Measurements from ENCODE around the gene RACGAP1. TPM values are rescaled to one million over a fixed set of nuclear protein-coding genes. Genes with fewer than 3 reads are reported as not detected.
"Not testable (repeated sequence)": the region's sequence is repeated elsewhere in the genome, so short reads cannot be mapped to it uniquely, and the experiment has no call there.

RACGAP1 gene
- total RNA-seq, 1 donor from 2014 or later, result 5.8 TPM

DNA sequence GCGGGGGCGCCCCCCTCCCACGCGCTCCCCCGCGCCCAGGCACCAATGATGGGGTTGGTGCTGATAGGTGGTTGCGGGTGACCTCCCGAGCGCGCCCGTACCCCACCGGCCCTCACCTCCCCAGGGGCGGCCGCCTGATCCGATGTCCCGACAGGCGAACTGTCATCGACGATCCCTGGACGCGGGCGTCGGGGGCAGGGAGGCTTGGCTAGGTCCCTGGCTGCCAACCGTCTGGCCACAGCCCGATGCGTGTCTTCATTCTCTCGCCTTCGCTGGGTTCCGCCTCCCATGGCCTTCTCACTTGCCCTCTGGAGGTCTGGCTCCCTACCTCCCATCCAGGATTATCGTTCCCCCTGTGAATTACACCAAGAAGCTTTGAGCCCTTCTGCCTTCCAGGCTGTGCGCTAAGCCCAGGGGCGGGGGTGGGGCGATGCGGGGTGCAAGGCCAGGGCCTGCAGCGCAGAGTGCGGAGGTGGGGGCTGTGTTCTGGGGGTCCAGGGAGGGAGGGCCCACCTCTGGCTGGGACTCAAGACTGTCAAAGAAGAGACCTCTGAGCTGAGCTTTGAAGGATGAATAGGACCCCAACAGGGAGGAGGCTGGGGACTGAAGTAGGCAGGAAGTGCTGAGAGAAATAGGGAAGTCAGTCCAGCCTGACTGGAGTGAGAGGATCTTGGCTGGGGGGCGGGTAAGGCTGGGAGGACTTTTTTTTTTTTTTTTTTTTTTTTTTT is 7.7 kb upstream of the RACGAP1 start:
- no peak for DNase-seq (ENCODE audit: low read depth in 2 of 2)

DNA sequence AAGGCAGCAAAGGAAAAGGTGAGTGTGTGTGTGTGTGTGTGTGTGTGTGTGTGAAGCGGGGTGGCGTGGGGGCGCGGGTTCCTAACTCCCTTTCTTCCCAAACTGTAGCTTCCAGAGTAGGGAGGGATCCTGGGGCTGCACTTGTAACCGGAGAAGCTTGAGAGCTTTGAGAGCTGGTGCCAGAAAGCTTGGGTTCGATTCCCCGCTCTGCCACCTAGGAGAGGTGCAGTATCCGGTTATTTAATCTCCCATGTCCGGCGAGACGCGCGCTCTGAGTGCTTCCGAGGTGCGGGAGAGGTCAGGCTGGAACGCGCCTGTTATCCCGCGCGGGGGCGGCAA is 7.2 kb upstream of the RACGAP1 start:
- DNase-seq (ENCODE audit: low read depth in 2 of 2), result no peak

DNA sequence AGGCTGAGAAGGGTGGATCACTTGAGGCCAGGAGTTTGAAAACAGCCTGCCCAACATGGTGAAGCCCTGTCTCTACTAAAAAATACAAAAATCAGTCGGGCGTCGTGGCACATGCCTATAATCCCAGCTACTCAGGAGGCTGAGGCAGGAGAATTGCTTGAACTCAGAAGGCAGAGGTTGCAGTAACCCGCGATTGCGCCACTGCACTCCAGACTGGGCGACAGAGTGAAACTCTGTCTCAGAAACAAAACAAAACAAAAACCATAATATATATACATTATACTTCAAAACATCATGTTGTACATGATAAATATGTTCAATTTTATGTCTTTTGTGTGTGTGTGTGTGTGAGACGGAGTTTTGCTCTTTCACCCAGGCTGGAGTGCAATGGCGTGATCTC is 5.2 kb upstream of the RACGAP1 start:
- not testable (repeated sequence) for DNase-seq (ENCODE audit: low read depth in 2 of 2)

DNA sequence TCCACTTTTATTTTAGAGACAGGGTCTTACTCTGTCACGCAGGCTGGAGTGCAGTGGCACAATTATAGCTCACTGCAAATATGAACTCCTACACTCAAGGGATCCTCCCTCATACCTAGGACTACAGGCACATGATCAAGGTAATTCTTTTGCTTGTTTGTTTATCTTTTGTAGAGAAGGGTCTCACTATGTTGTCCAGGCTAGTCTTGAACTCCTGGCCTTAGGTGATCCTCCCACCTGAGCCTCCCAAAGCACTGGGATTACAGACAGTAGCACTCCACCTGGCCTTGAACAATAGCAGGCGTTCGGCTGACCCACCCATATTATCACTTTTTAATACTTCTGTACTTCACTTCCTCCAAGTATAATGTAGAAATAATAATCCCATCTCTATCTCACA is 1.4 kb upstream of the RACGAP1 start:
- no peak for DNase-seq (ENCODE audit: low read depth in 2 of 2)

DNA sequence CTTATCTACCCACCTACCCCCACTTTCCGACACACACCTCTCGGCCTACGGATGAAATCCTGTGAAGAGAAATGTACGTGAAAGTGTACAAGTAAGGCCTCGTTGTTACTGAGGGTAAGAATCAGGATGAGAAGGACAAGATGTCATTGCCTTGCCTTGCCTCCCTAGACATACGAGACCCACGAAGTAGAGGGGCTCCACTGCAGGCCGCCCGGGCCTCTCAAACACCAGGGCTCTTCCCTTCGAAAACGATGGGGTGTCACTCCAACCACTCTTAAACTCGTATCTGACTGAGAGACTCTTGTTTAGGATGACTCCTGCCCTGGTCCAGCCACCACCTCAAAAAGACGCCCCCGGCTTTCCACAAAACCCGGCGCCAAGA is 498 bp downstream of the RACGAP1 start:
- peak in 1 of 2 donors; percentile 23 for DNase-seq (ENCODE audit: low read depth in 2 of 2)

DNA sequence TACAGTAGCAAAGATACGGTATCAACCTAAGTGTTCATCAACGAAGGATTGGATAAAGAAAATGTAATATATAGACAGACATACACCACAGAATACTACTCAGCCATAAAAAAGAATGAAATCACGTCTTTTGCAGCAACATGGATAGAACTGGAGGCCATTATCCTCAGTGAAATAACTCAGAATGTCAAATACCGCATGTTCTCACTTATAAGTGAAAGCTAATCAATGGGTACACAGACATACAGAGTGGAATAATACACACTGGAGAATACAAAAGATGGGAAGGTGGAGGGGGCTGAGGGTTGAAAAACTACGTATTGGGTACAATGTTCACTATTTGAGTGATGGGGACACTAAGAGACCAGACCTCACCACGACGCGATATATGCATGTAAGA is 1.1 kb downstream of the RACGAP1 start:
- DNase-seq (ENCODE audit: low read depth in 2 of 2), result no peak

DNA sequence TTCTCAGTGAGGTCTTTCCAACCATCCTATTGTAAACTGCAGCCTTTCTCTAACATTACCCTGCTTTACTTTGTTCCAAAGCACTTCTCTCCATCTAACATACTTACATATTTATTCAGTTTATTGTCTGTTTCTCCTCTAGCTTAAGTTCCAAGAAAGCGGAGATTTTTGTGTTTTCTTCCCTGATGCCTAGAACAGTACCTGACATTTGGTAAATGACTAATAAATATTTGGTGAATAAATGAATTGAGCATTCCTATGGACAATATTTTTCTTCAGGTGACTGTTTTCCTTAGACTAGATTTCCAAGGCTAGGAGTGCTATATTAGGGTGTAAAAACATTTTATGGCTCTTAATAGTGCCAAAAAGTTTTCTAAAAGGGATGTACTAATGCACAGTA is 2.4 kb downstream of the RACGAP1 start:
- DNase-seq (ENCODE audit: low read depth in 2 of 2), result no peak

DNA sequence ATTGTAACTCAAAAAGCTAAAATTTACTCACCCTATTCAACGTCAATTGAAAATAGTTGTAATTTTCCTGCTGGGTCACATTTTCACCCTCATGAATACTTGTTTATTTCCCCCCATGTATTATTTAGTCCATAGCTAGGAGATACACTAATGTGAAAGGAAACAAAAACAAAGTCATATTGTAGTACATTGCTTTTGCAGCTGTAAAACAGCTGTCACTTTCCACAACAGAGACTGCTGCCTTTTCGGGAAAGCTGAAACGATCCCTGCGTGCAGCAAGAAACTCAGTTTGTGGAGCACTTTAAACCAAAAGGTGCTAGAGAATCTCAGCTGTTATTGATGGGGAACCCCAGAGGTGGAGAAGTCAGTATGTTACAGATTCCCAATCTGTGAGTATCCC is 4.3 kb downstream of the RACGAP1 start:
- peak in 1 of 2 donors; percentile 32 for DNase-seq (ENCODE audit: low read depth in 2 of 2)

DNA sequence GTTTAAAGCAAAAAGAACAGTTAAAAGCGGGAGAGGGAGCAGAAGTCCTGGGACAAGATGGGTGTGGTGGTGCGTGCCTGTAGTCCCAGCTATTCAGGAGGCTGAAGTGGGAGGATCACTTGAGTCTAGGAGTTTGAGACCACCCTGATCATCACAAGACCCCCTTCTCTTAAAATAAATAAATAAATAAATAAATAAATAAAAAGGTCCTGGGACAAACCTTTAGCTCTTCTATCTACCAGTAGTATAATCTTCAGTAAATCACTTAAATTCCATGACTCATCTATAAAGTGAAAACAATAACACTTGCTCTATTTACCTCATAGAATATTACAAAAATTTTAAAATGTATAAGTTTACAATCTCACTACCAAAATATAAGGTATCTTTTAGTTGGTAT is 5.8 kb downstream of the RACGAP1 start:
- no peak for DNase-seq (ENCODE audit: low read depth in 2 of 2)

DNA sequence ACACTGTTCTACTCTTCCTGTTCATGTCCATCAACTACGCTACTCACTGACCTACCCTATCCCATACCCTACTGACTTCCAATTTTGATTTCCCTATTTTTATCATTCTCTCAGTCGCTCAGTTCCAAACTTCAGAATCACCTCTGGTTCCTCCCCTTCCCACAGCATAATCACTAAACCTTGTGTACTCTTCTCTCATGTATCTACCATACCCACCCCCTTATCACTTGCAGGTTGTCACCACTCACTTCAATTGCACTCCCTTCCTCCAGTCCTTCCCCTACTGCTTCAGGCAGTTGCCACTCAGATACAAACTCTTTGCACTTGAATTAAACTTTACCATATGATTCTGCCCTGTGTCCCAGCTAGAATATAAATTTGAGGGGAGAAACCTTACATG is 6.3 kb downstream of the RACGAP1 start:
- no peak for DNase-seq (ENCODE audit: low read depth in 2 of 2)

DNA sequence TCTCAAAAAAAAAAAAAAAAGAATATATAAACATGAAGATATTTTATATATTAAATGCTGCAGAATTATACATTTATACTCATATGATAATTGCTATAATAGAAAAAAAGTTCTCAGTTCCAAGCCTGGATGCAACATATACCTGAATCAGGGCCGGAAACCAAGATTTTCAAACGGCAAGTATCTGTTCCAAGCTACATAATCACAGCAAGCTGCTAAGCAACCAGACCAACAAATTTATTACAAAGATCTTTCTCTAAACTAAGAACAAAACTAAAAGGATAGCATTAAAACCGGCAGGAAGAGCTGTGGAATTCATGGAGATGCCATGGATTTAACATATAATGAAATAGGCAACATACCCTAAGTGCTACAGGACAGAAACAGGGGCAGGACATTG is 7.1 kb downstream of the RACGAP1 start:
- no peak for DNase-seq (ENCODE audit: low read depth in 2 of 2)

DNA sequence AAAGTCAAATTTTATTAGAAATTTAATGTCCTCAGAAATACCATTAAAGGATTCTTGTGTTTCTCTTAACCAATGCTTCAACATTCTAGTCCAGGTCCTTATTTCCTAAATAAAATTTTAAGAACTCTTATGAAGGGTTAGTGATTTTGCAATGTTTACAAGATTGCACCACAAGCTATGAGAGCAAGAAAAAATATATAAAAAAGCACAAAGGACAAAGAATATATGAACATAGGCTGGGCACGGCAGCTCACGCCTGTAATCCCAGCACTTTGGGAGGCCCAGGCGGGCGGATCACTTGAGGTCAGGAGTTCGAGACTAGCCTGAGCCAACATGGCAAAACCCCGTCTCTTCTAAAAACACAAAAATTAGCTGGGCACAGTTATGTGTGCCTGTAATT is 7.7 kb downstream of the RACGAP1 start:
- DNase-seq (ENCODE audit: low read depth in 2 of 2), result no peak

DNA sequence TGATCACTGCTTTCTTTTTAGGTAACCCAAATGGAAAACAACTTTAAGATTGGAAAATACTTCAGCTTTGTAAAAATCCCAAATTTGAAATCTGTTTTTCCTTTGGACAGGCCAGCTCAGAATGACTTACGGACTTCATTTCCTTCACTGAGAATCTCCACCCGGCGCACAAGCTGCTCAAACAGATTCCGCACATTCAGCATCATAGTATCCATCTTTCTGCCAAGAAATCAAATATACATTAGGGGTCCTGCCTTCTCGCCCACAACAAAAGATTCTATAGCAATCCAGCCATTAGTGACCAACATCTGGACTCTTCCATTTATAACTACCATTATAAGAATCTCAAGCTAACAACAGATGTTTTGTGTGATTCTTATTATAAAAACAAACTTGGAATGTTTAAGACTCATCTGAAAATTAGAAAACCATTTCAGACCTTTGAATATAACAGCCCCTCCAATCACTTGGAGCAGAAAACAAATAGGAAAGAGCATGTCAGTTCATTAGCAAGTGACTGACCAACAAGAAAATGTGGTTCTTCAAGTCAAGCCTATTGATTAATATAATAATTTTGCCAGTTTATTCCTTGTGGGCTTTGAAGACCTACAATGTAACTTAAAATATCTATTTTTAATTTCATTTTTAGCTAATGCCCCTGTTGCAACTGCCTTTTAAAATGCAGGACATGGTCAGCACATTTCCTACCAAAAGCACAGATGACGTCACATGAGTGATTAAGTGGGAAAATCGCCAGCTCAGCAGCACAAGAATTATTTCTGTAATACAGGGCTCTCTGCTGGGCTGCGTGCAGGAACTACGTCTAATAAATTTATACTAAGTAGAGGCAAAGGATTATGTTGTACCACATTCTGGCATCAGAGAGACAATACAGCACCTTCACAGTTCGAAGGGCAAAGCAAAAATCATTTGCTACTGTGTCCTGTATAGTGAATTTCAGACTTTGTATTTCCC is 8.5 kb downstream of the RACGAP1 start:
- DNase-seq (ENCODE audit: low read depth in 2 of 2), result peak; percentile 87 to 90

DNA sequence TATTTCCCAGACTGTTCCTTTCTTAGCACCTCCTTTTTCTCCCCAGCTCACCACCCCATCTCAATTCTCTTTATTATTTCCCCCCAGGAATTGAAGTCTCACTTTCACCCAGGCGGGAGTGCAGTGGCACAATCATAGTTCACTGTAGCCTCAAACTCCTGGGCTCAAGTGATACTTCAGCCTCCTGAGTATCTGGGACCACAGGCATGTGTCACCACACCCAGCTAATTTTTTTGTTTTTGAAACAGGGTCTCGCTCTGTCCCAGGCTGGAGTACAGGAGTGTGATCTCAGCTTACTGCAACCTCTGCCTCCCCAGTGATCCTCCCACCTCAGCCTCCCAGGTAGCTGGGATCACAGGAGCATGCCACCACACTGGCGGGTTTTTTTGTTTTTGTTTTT is 11.0 kb downstream of the RACGAP1 start:
- DNase-seq (ENCODE audit: low read depth in 2 of 2), result no peak

DNA sequence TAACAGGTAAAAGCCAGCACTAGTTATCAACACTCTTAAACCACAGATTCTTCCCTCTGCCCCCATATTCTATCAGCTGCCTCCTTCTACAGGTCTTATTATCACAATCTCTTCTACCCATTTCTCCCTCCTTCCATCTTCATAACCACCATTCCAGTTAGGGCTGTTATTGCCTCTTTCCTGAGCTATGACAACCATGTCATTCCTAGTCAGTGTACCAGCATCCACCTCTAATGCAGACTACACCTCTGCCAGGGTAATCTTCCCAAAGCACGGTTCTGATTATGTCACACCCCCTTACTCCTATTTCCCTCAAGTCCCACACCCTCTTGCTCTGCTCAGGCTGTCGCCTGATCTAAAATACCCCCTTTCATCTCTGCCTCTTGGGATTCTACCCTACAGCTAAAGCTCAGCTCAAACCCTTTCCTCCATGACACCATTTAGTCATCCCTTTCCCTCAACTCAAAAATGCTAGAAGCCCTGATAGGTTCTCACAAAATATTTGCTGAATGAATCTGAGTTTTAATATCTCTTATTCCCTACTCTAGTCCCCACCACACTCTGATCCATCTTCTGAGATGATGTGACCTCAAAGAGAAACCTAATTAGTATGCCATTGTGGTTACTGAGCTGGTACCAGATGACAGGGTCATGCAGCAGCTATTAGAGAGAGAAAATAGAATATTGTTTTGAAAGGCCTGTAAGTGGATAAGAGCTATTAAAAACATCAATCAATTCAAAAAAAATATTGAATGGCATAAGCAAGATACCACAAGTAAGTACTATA is 11.7 kb downstream of the RACGAP1 start:
- DNase-seq (ENCODE audit: low read depth in 2 of 2), result no peak

DNA sequence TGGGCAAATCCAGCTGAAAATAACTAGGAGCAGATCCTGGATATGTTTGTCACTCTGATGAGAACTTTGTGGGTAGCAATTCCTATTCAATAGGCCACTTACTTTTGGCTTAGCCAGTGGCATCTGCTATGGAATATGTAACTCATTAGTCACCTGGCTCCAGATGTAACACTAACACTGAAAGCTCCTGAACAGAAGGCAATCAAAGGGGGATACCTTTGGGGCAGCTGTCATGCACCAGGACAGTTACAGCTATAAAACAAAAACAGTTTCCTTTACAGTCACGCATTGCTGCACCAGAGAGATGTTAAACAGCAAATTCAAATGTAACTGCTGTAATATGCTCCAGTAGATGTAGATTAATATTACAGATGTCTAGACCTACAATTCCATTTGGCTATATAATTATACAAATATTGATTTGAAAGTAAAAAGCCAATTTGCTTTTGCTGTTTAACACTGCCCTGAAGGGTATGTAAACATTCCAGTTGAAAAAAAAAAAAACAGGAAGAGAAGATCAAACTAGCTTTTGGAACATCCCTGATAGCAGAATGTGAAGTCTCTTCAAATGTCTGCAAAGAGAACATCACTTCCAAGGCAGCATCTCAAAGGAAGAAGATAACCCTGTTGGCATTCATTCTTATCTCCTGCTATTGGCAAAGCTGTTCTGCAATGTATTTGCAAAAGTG is 18.4 kb downstream of the RACGAP1 start:
- DNase-seq (ENCODE audit: low read depth in 2 of 2), result peak; percentile 10 to 17

DNA sequence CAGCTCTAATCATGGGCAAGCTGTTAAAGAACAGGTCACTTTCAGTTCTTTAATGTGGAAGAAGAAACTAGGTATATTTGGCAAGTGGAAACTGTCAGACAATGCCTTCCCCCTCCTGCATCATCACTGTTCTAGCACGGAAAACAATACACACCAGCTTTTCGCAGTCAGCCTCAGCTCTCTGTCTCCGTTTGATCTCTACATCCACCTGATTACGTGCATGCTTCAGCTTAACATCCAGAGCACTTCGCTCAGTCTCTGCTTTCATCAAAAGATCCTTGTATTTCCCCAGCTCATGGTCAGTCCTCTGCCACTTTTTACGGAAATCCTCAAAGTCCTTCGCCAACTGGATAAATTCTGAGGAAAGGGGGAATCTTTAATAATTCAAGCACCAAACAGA is 19.0 kb downstream of the RACGAP1 start:
- no peak for DNase-seq (ENCODE audit: low read depth in 2 of 2)

DNA sequence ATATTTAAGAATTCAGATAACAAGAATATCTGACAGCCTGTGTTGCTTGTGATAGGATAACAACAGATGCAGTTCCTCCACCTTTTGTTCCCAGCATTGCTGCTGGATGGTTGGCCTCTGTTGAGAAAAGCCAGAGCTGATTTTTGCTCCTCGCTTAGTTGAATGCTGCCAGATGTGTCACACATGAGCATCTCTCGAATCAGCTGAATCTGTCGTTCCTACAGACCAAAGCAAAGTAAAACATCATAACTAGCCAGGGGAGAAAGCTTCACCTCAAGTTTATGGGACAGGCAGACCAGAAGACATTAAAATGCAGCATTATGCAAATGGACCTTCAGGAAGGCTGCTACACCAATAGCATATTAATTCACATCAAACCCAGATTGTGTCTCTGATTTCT is 20.1 kb downstream of the RACGAP1 start:
- no peak for DNase-seq (ENCODE audit: low read depth in 2 of 2)

DNA sequence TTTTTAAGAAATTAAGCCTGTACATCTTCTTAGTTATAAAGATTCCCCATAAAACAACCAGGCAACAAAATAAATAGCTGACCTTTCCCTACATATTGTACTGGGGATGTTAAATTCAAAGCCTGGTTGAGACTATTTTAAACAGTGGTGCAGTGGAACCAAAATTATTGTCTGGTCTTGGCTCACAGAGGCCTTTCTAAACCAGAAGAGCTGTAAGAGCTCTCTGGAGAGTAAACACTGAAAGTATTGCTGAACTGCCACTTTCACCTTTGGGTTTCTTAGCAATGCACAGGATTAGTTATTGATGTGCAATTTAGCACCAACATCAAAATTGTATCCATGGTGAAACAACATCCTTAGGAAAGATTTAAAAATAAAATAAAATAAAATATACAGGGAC is 20.6 kb downstream of the RACGAP1 start:
- no peak for DNase-seq (ENCODE audit: low read depth in 2 of 2)

DNA sequence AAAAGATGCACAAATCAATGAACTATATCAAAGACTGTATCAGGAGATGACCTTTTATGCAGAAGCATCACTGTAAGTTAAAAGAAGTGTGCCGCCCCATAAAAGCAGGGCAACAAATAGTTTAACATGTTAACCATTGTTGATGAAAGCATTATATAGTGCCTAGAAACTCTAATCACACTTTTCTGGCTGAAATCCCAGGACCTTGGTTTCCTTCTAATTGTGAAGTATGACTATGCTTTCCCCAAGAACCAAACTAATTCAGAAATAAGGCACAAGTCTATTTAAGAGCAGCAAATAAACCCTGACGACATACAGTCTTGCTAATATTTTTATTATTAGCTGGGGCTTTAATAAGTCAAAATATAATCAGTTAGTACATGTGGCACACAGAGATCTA is 21.7 kb downstream of the RACGAP1 start:
- DNase-seq (ENCODE audit: low read depth in 2 of 2), result peak in 1 of 2 donors; percentile 58

DNA sequence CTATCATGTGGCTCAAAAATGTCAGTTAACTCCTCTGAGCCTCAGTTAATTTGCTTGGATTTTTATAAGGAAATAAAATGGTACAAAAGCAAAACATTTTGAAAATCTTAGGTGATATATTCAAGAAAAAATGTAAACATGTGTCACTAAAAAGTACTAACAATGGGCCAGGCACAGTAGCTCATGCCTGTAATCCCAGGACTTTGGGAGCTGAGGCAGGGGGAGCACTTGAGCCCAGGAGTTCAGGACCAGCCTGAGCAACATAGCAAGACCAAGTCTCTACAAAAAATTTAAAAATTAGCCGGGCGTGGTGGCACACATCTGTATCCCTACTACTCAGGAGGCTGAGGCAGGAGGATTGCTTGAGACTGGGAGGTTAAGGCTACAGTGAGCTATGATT is 26.8 kb downstream of the RACGAP1 start:
- DNase-seq (ENCODE audit: low read depth in 2 of 2), result no peak

DNA sequence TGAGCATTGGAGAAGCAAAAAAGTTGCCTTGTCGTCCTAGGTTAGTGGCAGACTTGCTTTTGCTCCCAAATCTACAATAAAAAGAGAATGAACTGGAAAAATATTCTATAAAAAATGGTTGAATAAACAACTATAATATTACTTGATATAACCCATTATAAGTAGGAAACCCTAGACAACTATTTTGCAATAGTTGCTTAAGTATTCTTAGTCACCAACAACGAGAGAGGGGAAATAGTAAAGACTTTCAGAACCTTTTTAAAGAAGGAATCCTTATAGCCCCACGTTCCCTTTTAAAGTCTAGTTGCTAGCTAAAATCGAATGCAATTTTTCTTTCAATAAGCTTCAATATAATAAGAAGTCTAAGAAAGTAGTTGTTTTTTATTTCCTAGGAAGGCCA is 35.0 kb downstream of the RACGAP1 start:
- DNase-seq (ENCODE audit: low read depth in 2 of 2), result no peak

Data from lung microvascular endothelial cell (primary cell).